ENCODE results near the gene PPM1K. TPM values are rescaled to one million over a fixed set of nuclear protein-coding genes. Genes with fewer than 3 reads are reported as not detected.

The PPM1K gene
- total and polyA plus RNA-seq, 5 donors = 48.3 to 109 (median 88.7) TPM

DNA sequence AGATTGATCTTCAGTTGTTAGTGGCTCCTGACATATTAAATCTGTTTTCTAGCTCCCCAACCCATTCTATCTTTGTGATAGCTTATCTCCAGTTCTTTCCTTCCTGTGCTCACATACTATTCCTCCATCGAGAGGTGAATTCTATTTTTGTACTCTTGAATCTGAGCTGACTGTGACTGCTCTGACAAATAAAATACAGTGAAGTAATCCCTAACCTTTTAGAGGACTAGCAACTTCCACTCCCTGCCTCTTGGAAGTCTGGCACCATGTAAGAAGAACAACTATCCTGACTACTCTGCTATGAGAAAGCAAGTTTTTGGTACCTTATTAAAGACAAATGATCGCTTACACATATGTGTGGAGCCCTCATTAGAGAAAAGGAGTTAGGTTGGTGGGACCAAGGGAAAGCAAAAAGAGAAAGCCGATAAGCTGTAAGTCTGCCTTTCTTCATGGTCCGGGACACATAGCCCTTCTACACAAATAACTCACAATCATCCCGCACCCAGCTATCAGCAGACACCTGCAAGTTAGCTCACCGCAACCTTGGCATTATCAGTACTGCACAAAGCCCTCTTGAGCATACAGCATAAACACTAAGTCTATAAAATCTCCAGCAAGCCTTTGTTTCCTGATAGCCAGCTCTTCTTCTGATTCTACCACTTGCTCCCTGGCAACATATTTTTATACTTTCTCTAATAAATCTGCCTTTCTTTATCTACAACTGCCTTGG is 13.5 kb upstream of the PPM1K start:
- Histone ChIP-seq H3K27me3 (ENCODE audit: control insufficient read depth, insufficient read depth) (no peaks in the 10 kb centered on the region), H3K4me1 (ENCODE audit: control insufficient read depth, insufficient read depth, low read length) (peaks cover 2% of the 10 kb centered on the region), H3K9me3 (ENCODE audit: control insufficient read depth, low read length) (no peaks in the 10 kb centered on the region), H3K27ac (ENCODE audit: low read length) (peak overlapping the region; percentile 73), H3K4me3 (ENCODE audit: low read length) (no peak overlapping the region)
- no peak for DNase-seq
- ATAC-seq = peak; percentile 74 to 80
- intact Hi-C loops (cut with DNase I) = loop anchor here in 1 of 4 donors (10.0 kb wide), 1 partner anchor 47 kb away; no protein-coding TSS in a partner anchor
- 51% methylated on average over 6 of the region's 6 CpGs for WGBS

DNA sequence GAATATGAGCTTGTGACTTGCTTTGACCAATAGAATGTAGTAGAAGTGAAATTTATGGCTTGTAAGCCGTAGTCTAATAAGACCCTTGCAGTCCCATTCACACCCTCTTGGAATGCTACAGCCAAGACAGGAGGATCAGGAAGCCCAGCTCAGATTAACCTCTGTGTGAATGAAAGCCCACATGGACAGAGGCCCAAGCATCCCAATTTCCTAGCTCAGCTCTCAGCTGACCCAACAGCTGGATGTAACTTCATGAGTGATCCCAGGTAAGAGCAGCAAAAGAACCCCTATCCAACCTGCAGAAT is 12.8 kb upstream of the PPM1K start:
- ATAC-seq (no peak), DNase-seq (no peak)
- intact Hi-C loops (cut with DNase I) = loop anchor here in 1 of 4 donors (10.0 kb wide), 1 partner anchor 48 kb away; no protein-coding TSS in a partner anchor
- peak overlapping the region; percentile 73 for H3K27ac ChIP-seq (ENCODE audit: low read length)
- WGBS = 92% methylated on average over 1 of the region's 1 CpG
- no peak overlapping the region for H3K4me3 ChIP-seq (ENCODE audit: low read length)
- no peaks in the 10 kb centered on the region for H3K27me3 ChIP-seq (ENCODE audit: control insufficient read depth, insufficient read depth)
- H3K9me3 ChIP-seq (ENCODE audit: control insufficient read depth, low read length) = no peaks in the 10 kb centered on the region
- peaks cover 2% of the 10 kb centered on the region for H3K4me1 ChIP-seq (ENCODE audit: control insufficient read depth, insufficient read depth, low read length)

DNA sequence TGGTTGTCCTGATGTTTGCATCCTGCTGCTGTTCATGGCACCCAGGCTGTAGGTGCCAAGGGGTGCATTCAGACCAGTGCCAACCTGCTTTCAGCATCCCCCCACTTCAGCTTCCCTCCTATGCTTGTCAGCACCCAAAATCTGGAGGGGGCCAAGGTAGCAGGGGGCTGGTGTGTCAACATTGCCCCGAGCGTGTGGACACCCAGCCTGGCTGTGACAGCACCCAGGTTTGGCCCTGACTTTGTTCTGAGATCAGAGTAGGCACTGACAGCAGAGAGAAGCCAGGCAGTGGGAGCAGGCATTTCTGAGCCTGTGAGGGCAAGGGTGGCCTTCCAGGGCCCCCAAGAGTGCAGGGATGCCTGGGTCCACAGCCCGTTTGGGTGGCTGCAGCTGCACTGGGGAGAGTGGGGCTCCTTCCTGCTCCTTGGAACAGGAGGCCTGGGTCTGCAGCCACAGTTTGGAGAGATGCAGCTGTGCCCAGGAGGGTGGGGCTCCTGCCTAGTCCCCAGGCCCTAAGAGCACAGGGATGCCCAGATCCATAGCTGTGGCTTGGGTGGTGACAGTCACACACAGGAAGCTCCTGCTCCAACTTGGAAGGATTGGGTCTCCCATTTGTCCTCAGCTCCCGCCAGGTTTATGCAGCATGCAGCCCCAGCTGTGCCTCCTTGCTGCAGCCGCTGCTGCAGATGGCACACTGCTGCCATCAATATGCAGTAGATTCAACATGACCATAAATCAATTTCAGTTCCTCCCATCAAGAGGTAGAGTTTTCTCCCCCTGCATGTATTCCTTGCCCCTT is 12.3 kb upstream of the PPM1K start:
- Histone ChIP-seq H3K4me1 (ENCODE audit: control insufficient read depth, insufficient read depth, low read length) (peaks cover 2% of the 10 kb centered on the region), H3K4me3 (ENCODE audit: low read length) (no peak overlapping the region), H3K27ac (ENCODE audit: low read length) (no peak overlapping the region), H3K27me3 (ENCODE audit: control insufficient read depth, insufficient read depth) (no peaks in the 10 kb centered on the region), H3K9me3 (ENCODE audit: control insufficient read depth, low read length) (no peaks in the 10 kb centered on the region)
- DNase-seq = peak in 1 of 3 donors; percentile 33
- WGBS = 97% methylated on average over 5 of the region's 5 CpGs
- intact Hi-C loops (cut with DNase I) = loop anchor here in 1 of 4 donors (10.0 kb wide), 1 partner anchor 48 kb away; no protein-coding TSS in a partner anchor
- no peak for ATAC-seq

DNA sequence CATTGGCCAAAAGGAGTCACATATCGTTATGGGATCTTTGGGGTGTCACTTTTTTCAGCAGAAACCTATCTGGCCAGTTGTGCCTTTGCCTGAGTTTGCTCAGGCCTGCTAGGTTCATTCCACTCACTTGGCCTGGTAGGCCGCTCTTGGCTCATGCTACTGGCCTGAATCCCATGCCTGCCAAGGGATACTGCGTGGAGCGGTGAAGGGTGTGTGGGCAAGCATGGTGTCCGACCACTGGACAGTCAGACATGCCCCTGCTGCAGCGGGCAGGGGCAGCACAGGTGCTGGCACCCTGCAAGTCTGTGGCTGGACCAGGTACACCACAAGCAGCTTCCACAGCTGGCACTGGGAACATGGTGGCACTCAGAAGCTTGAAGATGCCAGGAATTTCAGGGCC is 11.3 kb upstream of the PPM1K start:
- 77% methylated on average over 6 of the region's 6 CpGs for WGBS
- DNase-seq = peak in 2 of 3 donors; percentile 57 to 65
- Histone ChIP-seq H3K4me3 (ENCODE audit: low read length) (no peak overlapping the region), H3K9me3 (ENCODE audit: control insufficient read depth, low read length) (no peaks in the 10 kb centered on the region), H3K4me1 (ENCODE audit: control insufficient read depth, insufficient read depth, low read length) (peaks cover 2% of the 10 kb centered on the region), H3K27me3 (ENCODE audit: control insufficient read depth, insufficient read depth) (no peaks in the 10 kb centered on the region), H3K27ac (ENCODE audit: low read length) (peak overlapping the region; percentile 50)
- intact Hi-C loops (cut with DNase I) = loop anchor here in 1 of 4 donors (10.0 kb wide), 1 partner anchor 49 kb away; no protein-coding TSS in a partner anchor
- ATAC-seq = peak; percentile 49 to 54

DNA sequence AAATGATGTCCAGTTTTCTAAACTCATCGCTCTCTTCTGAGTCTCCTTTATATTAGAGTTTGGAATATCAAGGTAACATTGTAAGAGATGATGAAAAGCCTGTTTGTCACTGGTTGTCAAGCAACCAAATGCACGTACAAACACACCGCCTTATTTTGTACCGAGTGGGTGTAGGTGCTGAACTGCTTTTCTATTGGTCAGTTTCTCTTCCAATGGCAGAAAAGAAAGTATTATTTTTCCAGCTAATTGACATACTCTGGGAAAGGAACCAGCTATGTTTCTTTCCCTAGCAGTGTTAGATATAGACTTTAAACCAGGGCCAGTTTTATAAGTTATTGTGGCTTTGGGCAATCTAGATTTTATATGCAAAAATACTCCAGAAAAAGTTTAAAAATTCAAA is 6.6 kb upstream of the PPM1K start:
- no peak overlapping the region for H3K4me3 ChIP-seq (ENCODE audit: low read length)
- peak; percentile 86 for ATAC-seq
- H3K27me3 ChIP-seq (ENCODE audit: control insufficient read depth, insufficient read depth) = no peaks in the 10 kb centered on the region
- H3K27ac ChIP-seq (ENCODE audit: low read length) = no peak overlapping the region
- no peaks in the 10 kb centered on the region for H3K9me3 ChIP-seq (ENCODE audit: control insufficient read depth, low read length)
- WGBS = 37% methylated on average over 4 of the region's 4 CpGs
- DNase-seq = no peak
- peaks cover 2% of the 10 kb centered on the region for H3K4me1 ChIP-seq (ENCODE audit: control insufficient read depth, insufficient read depth, low read length)
- intact Hi-C loops (cut with DNase I) = loop anchor here in 1 of 4 donors (10.0 kb wide), 1 partner anchor 54 kb away; no protein-coding TSS in a partner anchor

DNA sequence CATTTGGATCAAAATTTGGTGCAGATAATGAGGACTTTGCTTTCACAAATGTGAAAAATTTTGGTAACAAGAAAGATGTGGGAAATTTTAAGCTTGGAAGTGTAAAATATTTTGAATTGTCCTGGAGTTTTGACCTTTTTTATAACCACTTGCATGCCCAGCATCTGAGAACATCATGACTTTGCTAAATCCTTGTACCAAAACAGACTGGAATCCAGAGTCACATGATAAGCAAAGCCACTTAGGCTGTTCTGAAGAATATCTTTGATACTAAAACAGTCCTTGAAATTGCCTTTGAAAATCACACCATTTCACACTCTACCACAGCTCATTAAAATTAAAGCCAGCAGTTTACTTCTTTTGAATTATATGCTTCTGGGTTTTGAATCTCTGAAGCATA is 2.5 kb upstream of the PPM1K start:
- H3K27ac ChIP-seq (ENCODE audit: low read length) = peak overlapping the region; percentile 60
- ATAC-seq = no peak
- no peak overlapping the region for H3K4me3 ChIP-seq (ENCODE audit: low read length)
- no peaks in the 10 kb centered on the region for H3K9me3 ChIP-seq (ENCODE audit: control insufficient read depth, low read length)
- H3K4me1 ChIP-seq (ENCODE audit: control insufficient read depth, insufficient read depth, low read length) = no peaks in the 10 kb centered on the region
- intact Hi-C loops (cut with DNase I) = loop anchor here in 2 of 4 donors (10.0 kb wide), 2 partner anchors 78 to 88 kb away; partner anchors contain the start of gene HERC6 (in 1 of the 2)
- H3K27me3 ChIP-seq (ENCODE audit: control insufficient read depth, insufficient read depth) = no peaks in the 10 kb centered on the region
- DNase-seq = no peak

DNA sequence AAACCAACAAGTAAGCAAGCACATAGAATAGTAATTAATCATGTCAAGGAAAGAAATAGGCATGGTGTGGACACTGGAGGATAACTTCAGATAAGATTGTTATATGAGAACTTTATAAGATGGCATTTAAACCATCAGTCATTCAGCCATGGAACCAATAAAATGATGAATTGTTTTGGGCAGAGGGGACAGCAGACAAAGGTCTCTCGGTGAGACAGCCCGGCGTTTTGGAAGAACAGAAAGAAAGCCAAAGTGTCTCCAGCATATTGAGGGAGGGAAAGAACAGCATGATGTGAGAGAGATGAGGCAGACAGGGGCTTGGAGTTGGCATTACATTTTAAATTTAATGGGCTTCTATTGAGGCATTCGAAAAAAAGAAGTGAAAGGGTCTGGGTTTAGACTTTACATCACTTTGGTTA is 883 bp upstream of the PPM1K start:
- intact Hi-C loops (cut with DNase I) = loop anchor here in 2 of 4 donors (10.0 kb wide), 2 partner anchors 80 to 90 kb away; partner anchors contain the start of gene HERC6 (in 1 of the 2)
- WGBS = 20% methylated on average over 4 of the region's 4 CpGs

DNA sequence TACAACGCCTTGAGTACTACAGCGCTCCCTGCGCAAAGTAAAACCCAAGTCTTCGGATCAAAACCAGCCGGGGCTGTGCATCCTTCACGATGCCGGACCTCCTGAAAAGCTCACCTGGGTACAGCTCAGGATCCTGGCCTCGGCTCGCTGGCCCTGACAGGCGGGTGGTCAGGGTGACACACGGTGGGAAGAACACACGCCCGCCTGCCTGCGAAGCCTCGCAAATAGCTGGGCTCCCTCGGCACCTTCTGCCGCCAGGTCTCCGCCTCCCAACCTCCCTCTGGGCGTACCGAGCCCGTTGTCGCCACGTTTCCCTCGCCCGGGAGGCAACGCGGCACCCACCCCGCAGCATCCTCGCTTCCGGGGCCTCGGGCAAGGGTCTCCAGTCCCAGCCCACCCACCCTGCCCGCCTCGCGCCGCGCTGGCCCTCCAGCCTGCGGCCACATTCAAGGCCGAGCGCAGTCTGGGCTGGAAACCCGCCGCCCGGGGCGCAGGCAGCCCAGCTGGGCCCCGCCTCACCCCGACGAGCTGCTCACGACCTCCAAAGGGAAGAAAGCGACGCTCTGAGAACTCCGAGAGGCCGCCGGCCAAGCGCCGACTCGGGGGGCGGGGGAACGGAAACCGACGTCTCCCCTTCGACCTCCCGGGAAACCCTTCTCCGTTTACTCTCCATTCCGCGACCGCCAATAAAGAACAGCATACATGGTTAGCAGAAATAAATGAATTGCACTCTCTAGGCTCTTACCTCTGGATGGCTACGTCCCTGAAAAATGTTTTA is 511 bp downstream of the PPM1K start:
- ATAC-seq (peak; percentile 59 to 77), DNase-seq (peak; percentile 64 to 87 (median 86))
- intact Hi-C loops (cut with DNase I) = loop anchor here in 3 of 4 donors (5.0 to 10.0 kb wide), 3 partner anchors 81 to 91 kb away; partner anchors contain the start of gene HERC6 (in 1 of the 3)
- peaks cover 2% of the 10 kb centered on the region for H3K4me1 ChIP-seq (ENCODE audit: control insufficient read depth, insufficient read depth, low read length)
- H3K27ac ChIP-seq (ENCODE audit: low read length) = peak overlapping the region; percentile 94
- H3K27me3 ChIP-seq (ENCODE audit: control insufficient read depth, insufficient read depth) = no peaks in the 10 kb centered on the region
- H3K9me3 ChIP-seq (ENCODE audit: control insufficient read depth, low read length) = no peaks in the 10 kb centered on the region
- WGBS = under 1% methylated on average over 66 of the region's 66 CpGs
- peak overlapping the region; percentile 77 for H3K4me3 ChIP-seq (ENCODE audit: low read length)

More for the DNA sequence above, 883 bp upstream of the PPM1K start:
- peaks cover 1% of the 10 kb centered on the region for H3K4me1 ChIP-seq (ENCODE audit: control insufficient read depth, insufficient read depth, low read length)
- H3K9me3 ChIP-seq (ENCODE audit: control insufficient read depth, low read length) = no peaks in the 10 kb centered on the region
- no peaks in the 10 kb centered on the region for H3K27me3 ChIP-seq (ENCODE audit: control insufficient read depth, insufficient read depth)
- peak overlapping the region; percentile 62 for H3K4me3 ChIP-seq (ENCODE audit: low read length)
- ATAC-seq = no peak
- H3K27ac ChIP-seq (ENCODE audit: low read length) = peak overlapping the region; percentile 96
- no peak for DNase-seq

DNA sequence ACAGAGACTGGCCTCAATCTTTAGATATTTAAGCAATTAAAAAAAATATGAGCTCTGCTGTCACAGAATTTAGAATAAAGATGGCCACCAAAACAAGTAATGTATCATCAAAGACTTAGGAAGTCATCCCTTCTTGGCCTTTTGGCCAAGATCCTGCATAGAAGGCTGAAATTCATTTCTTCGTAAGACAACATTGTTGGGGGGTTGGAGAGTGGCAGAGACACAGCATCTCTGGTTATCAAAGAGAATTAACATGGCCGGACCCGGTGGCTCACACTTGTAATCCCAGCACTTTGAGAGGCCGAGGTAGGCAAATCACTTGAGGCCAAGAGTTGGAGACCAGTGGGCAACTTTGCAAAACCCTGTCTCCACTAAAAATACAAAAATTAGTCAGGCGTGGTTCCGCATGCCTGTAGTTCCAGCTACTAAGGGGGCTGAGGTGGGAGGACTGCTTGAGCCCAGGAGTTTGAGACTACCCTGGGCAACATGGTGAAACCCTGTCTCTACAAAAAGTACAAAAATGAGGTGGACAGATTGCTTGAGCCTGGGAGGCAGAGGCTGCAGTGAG is 4.0 kb downstream of the PPM1K start:
- no peak overlapping the region for H3K4me3 ChIP-seq (ENCODE audit: low read length)
- H3K27me3 ChIP-seq (ENCODE audit: control insufficient read depth, insufficient read depth) = no peaks in the 10 kb centered on the region
- intact Hi-C loops (cut with DNase I) = loop anchor here in 3 of 4 donors (5.0 to 10.0 kb wide), 3 partner anchors 84 to 94 kb away; partner anchors contain the start of gene HERC6 (in 1 of the 3)
- H3K9me3 ChIP-seq (ENCODE audit: control insufficient read depth, low read length) = no peaks in the 10 kb centered on the region
- DNase-seq (no peak), ATAC-seq (no peak)
- 96% methylated on average over 6 of the region's 6 CpGs for WGBS
- H3K27ac ChIP-seq (ENCODE audit: low read length) = no peak overlapping the region
- peaks cover 2% of the 10 kb centered on the region for H3K4me1 ChIP-seq (ENCODE audit: control insufficient read depth, insufficient read depth, low read length)

DNA sequence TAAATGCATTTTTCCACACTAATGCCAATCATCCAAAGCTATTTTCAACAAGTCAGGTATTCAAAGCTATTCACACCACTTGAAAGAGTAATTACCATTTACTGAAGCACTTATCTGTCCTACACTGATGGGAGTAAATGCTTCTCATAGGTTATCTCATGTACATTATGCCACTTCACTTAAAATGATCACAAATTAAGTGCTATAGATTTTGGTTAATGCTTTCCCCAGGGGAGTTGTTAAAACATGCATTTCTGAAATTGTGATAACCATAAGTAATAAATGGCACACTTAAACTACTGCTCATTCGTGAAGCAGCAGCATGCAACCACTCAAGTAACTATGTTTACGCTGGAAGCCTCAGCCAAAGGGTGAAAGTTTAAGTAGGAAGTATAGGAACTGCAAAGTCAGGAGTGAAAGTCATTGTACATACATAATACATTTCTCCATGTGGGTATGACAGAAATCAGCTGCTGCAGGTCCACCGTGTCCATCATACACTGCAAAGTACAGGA is 6.6 kb downstream of the PPM1K start:
- H3K4me1 ChIP-seq (ENCODE audit: control insufficient read depth, insufficient read depth, low read length) = peaks cover 3% of the 10 kb centered on the region

More for the DNA sequence above, 6.6 kb downstream of the PPM1K start:
- WGBS = 87% methylated on average over 3 of the region's 3 CpGs
- ATAC-seq (no peak), DNase-seq (no peak)
- Histone ChIP-seq H3K9me3 (ENCODE audit: control insufficient read depth, low read length) (no peaks in the 10 kb centered on the region), H3K4me3 (ENCODE audit: low read length) (no peak overlapping the region), H3K27me3 (ENCODE audit: control insufficient read depth, insufficient read depth) (no peaks in the 10 kb centered on the region), H3K27ac (ENCODE audit: low read length) (no peak overlapping the region)
- intact Hi-C loops (cut with DNase I) = no loop called here
